HG03095 (cell line): ENCODE data around the gene ABCB4.

Experiments used
- ATAC-seq: cut with Tn5 transposase; IDR thresholded peaks from one replicate; pipeline ENCODE4 v1.9.1; 2021; ENCODE audit warnings: moderate library complexity; ENCODE audit not compliant: unreplicated experiment

Gene ABCB4

DNA sequence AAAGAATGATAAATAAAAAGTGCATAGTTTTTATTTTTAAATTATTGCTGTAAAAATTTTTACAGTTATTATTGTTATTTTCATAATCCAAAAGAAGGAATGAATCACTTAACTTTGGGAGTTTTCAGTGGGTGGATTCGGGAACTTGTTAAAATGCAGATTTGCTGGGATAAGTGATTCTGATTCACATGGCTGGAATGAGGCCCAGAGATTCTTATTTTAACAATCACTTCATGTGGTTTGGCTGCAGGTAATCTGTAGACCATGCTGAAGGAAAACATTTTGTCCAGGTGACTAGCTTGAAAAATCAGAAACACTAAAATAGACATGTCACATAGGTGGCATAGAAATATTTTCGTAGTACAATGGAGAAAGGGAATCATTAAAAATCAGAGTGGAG is 116.1 kb downstream of the ABCB4 start:
- no peak for ATAC-seq

DNA sequence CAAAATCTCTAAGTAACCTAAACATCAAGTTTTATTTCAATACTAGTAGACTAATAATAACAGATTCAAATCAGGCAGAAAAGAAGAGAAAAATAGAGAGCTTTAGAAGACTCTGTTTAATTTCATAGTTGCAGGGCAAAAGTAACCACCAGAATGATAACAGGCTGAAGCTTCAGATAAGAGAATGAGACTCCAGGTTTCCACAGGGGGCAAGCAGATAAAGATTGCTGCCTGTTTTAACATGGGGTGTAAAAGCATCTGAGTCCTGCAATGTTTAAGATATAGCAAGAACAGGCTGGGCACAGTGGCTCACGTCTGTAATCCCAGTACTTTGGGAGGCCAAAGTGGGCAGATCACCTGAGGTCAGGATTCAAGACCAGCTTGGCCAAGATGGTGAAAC is 119.0 kb downstream of the ABCB4 start:
- ATAC-seq, result no peak

- ATAC-seq, result no peak
Measured at GRCh38 chr7:87354749-87355148, 120.7 kb downstream of the ABCB4 start.
